HepG2 (cell line): ENCODE measurements around the gene HTATSF1. TPM values are rescaled to one million over a fixed set of nuclear protein-coding genes. Genes with fewer than 3 reads are reported as not detected.
A peak's percentile ranks its signal among the peaks of the same experiment; 100 is the strongest.

Experiments used
- KDM2A ChIP-seq: sonication (generic); formaldehyde crosslinking; IDR thresholded peaks from 2 replicates; pipeline ENCODE4 v1.4.0; 2020; ENCODE audit warnings: low read depth, missing genetic modification reagents, borderline replicate concordance
- MYNN ChIP-seq: sonication (generic); formaldehyde crosslinking; IDR thresholded peaks from 2 replicates; pipeline ENCODE4 v1.4.0; 2020; ENCODE audit warnings: mild to moderate bottlenecking, low read depth, missing genetic modification reagents
- PITX1 ChIP-seq: sonication (generic); formaldehyde crosslinking; IDR thresholded peaks from 2 replicates; pipeline ENCODE4 v1.5.1; 2020; ENCODE audit warnings: mild to moderate bottlenecking, missing genetic modification reagents
- POLR2A ChIP-seq, 2 experiments: IDR thresholded peaks; 2 replicates each; pipeline ENCODE4 v1.6.1; 2011; ENCODE audit warnings: low read depth in 2 of 2, low read length in 2 of 2, mild to moderate bottlenecking in 1 of 2, moderate library complexity in 1 of 2; ENCODE audit not compliant: insufficient read depth in 1 of 2
- POLR2G ChIP-seq: fragments of 200-400 bp; formaldehyde crosslinking; IDR thresholded peaks from 2 replicates; pipeline ENCODE4 v1.6.1; 2018; ENCODE audit warnings: mild to moderate bottlenecking, low read depth, low read length, moderate library complexity
- SAP130 ChIP-seq: IDR thresholded peaks from 2 replicates; pipeline ENCODE4 v1.6.1; 2016; ENCODE audit warnings: low read depth
- ZBTB7B ChIP-seq: sonication (generic); formaldehyde crosslinking; IDR thresholded peaks from 2 replicates; pipeline ENCODE4 v1.4.0; 2020; ENCODE audit warnings: missing genetic modification reagents
- ZFX ChIP-seq: sonication (generic); formaldehyde crosslinking; IDR thresholded peaks from 2 replicates; pipeline ENCODE4 v1.4.0; 2020; ENCODE audit warnings: mild to moderate bottlenecking, low read depth, missing genetic modification reagents, moderate library complexity
- ZFY ChIP-seq: sonication (generic); formaldehyde crosslinking; IDR thresholded peaks from 2 replicates; pipeline ENCODE4 v1.4.0; 2020; ENCODE audit warnings: missing genetic modification reagents
- ZHX2 ChIP-seq, 2 experiments: sonication (generic) in 1 of 2; formaldehyde crosslinking in 1 of 2; IDR thresholded peaks; 2 replicates each; pipeline versions ENCODE4 v1.6.1 to v1.9.0; 2014 to 2022; ENCODE audit warnings: antibody characterized with exemption in 1 of 2, borderline replicate concordance in 1 of 2, inconsistent platforms in 1 of 2, low read depth in 1 of 2, missing genetic modification reagents in 1 of 2
- ZNF468 ChIP-seq: sonication (generic); formaldehyde crosslinking; IDR thresholded peaks from 2 replicates; pipeline ENCODE4 v1.8.0; 2022; ENCODE audit warnings: mild to moderate bottlenecking, moderate library complexity, missing genetic modification reagents
- ZNF574 ChIP-seq: sonication (generic); formaldehyde crosslinking; IDR thresholded peaks from 2 replicates; pipeline ENCODE4 v1.4.0; 2020; ENCODE audit warnings: missing genetic modification reagents
- ZNF687 ChIP-seq: sonication (generic); formaldehyde crosslinking; IDR thresholded peaks from 2 replicates; pipeline ENCODE4 v1.5.1; 2020; ENCODE audit warnings: mild to moderate bottlenecking, missing genetic modification reagents, moderate library complexity
- ZNF740 ChIP-seq: sonication (generic); formaldehyde crosslinking; IDR thresholded peaks from 2 replicates; pipeline ENCODE4 v1.4.0; 2020; ENCODE audit warnings: missing genetic modification reagents
- polyA plus RNA-seq, 8 experiments: library from polyadenylated mRNA; depleted of rRNA in 3 of 8; stranded (reverse) in 7 of 8; unstranded in 1 of 8; fragments of >200 nt; fragmentation: Illumina TruSeq in 4 of 8; extraction: Trizol in 4 of 8; gene quantifications; 2 replicates each; pipeline versions ENCODE4 v1.2.1 to v1.2.3, GENCODE V29; 2011 to 2016; ENCODE audit warnings: low read depth in 4 of 8, missing spikeins in 1 of 8, mixed read lengths in 1 of 8; ENCODE audit not compliant: insufficient read depth in 1 of 8
- total RNA-seq, 5 experiments: library from RNA; depleted of rRNA; stranded (reverse); fragments of >200 nt; fragmentation: Illumina TruSeq; extraction: Trizol; gene quantifications; 2 replicates each; pipeline ENCODE4 v1.2.3, GENCODE V29; 2016; ENCODE audit warnings: low read depth in 1 of 5

Gene HTATSF1
- total and polyA plus RNA-seq, 2 of the 13 experiments (the other 11 are each of a cell fraction or from before 2014, with no cell fraction given): 0.57 to 40.5 TPM

GRCh38 chrX:136496764-136497555 lies 432 bp upstream of the HTATSF1 start (continued):
- TF ChIP-seq ZNF687: peak; percentile 64; the same call in 1 of the 2 replicates
- TF ChIP-seq POLR2G: peak; percentile 42; the same call in 1 of the 2 replicates
- TF ChIP-seq ZFX: peak; percentile 71
- TF ChIP-seq SAP130 (CRISPR knock-in tag): peak; percentile 28; the same call in 1 of the 2 replicates
- no peak for TF ChIP-seq ZNF468 (CRISPR knock-in tag)
- TF ChIP-seq MYNN (CRISPR knock-in tag): no peak
- peak; percentile 80 for TF ChIP-seq ZFY (CRISPR knock-in tag)
- TF ChIP-seq PITX1 (CRISPR knock-in tag): no peak
- TF ChIP-seq ZHX2 (IDR thresholded peaks at IDR 0.05; ENCODE audit: low read depth): peak; percentile 92
- TF ChIP-seq ZHX2 (CRISPR knock-in tag; IDR thresholded peaks at IDR 0.05; ENCODE audit: borderline replicate concordance): no peak
- peak; percentile 45 for TF ChIP-seq ZNF574 (CRISPR knock-in tag)
- 0 out of 2 replicates have a peak, but pooled peaks have one; percentile 28 for TF ChIP-seq ZNF740 (CRISPR knock-in tag)
- peak in 1 of 2 experiments; percentile 55; a peak in 2 of 4 replicates for TF ChIP-seq POLR2A (IDR thresholded peaks at IDR 0.05; ENCODE audit: insufficient read depth in 1 of 2, low read depth in 2 of 2, low read length in 2 of 2)
- TF ChIP-seq KDM2A (CRISPR knock-in tag): no peak; the same call in 1 of the 2 replicates
- TF ChIP-seq ZBTB7B (CRISPR knock-in tag): 0 out of 2 replicates have a peak, but pooled peaks have one; percentile 29
